K562 (cell line): ENCODE results near the gene DRC1. TPM values are rescaled to one million over a fixed set of nuclear protein-coding genes. Genes with fewer than 3 reads are reported as not detected.

Experiments
- ATAC-seq: fragments of 200-7000 bp; cut with Tn5 transposase; 3 replicates; pipeline ENCODE4 v1.9.1; 2020; ENCODE audit warnings: moderate library complexity
- BruUV-seq: library from RNA; stranded (reverse); fragments of 400-500 nt; replicated peaks from 2 replicates; lab custom pipeline; 2021; lab: Mats Ljungman, UMichigan
- CTCF ChIA-PET: fragments of 300-600 bp; formaldehyde crosslinking; extraction: SDS; loops from one replicate; lab custom pipeline; 2021; ENCODE audit warnings: low intra/inter-chr PET ratio; lab: Yijun Ruan, JAX
- POLR2A ChIA-PET: fragments of 300-600, 350-650 bp; sonication (Branson Sonifier 250); formaldehyde crosslinking; extraction: SDS; loops from one replicate; lab custom pipeline; 2021; ENCODE audit warnings: antibody characterized with exemption, inconsistent platforms; lab: Yijun Ruan, JAX
- DNase-seq, 4 experiments: peaks; one replicate each; pipeline versions ENCODE4 v3.0.0 to v3.0.0-alpha.2; 2011 to 2018; ENCODE audit warnings: low spot score in 3 of 4, mixed read lengths in 3 of 4; ENCODE audit errors: extremely low read depth in 1 of 4
- FAIRE-seq: peaks from 2 replicates; lab custom pipeline; 2011; peaks lifted over from hg19 to GRCh38; lab: Jason Lieb, UNC
- H2AFZ ChIP-seq: 2 replicates; pipeline ENCODE4 v1.6.0; 2011; ENCODE audit warnings: low read depth, low read length, control low read depth, inconsistent platforms
- H3K27ac ChIP-seq: fragments of 200-600 bp; 3 replicates; pipeline ENCODE4 v1.8.0; 2011; ENCODE audit warnings: low read depth, mild to moderate bottlenecking, control low read depth, inconsistent platforms, low read length, moderate library complexity, mixed read lengths; ENCODE audit errors: extremely low read depth
- H3K27me3 ChIP-seq, 2 experiments: fragments of 300-600 bp in 1 of 2; 2 replicates in 1 of 2; 3 replicates in 1 of 2; pipeline versions ENCODE4 v1.6.0 to v1.8.0; 2011; ENCODE audit warnings: inconsistent platforms in 2 of 2, low read length in 2 of 2, mild to moderate bottlenecking in 1 of 2, mixed read lengths in 1 of 2, moderate library complexity in 1 of 2; ENCODE audit not compliant: control insufficient read depth in 2 of 2, insufficient read depth in 2 of 2
- H3K36me3 ChIP-seq: fragments of 300-600 bp; 3 replicates; pipeline ENCODE4 v1.8.0; 2011; ENCODE audit warnings: mild to moderate bottlenecking, low read length, inconsistent platforms; ENCODE audit not compliant: control insufficient read depth, insufficient read depth
- H3K4me1 ChIP-seq, 2 experiments: fragments of 200-600 bp in 1 of 2; replicated peaks in 1 of 2; 2 replicates in 1 of 2; 3 replicates in 1 of 2; pipeline versions ENCODE4 v1.5.1 to v1.8.0; 2011; ENCODE audit warnings: inconsistent platforms in 2 of 2, low read length in 2 of 2, mild to moderate bottlenecking in 1 of 2, mixed read lengths in 1 of 2, moderate library complexity in 1 of 2; ENCODE audit not compliant: control insufficient read depth in 2 of 2, insufficient read depth in 2 of 2
- H3K4me2 ChIP-seq: 2 replicates; pipeline ENCODE4 v1.6.1; 2011; ENCODE audit warnings: low read length, control low read depth, inconsistent platforms, mixed read lengths; ENCODE audit not compliant: insufficient read depth
- H3K4me3 ChIP-seq: fragments of 200-600 bp; sonication (generic), shearing (Covaris generic); 2 replicates; pipeline ENCODE4 v1.5.1; 2016; ENCODE audit warnings: control low read depth, inconsistent platforms
- H3K79me2 ChIP-seq: fragments of 200-600 bp; 3 replicates; pipeline ENCODE4 v1.8.0; 2011; ENCODE audit warnings: low read length, inconsistent platforms; ENCODE audit not compliant: control insufficient read depth, insufficient read depth
- H3K9ac ChIP-seq, 2 experiments: 2 replicates each; pipeline versions ENCODE4 v1.6.0 to v1.6.1; 2011; ENCODE audit warnings: low read depth in 2 of 2, low read length in 2 of 2, control low read depth in 1 of 2, inconsistent platforms in 1 of 2, mild to moderate bottlenecking in 1 of 2, mixed read lengths in 1 of 2; ENCODE audit not compliant: insufficient read depth in 1 of 2
- H3K9me1 ChIP-seq: one replicate; pipeline ENCODE4 v1.6.0; 2011; ENCODE audit warnings: inconsistent platforms, mild to moderate bottlenecking, low read length, moderate library complexity; ENCODE audit not compliant: control insufficient read depth, insufficient read depth
- H3K9me3 ChIP-seq: replicated peaks from 2 replicates; pipeline ENCODE4 v1.5.1; 2011; ENCODE audit warnings: low read depth, low read length, inconsistent platforms; ENCODE audit not compliant: control insufficient read depth, insufficient read depth
- H4K20me1 ChIP-seq: replicated peaks from 2 replicates; pipeline ENCODE4 v1.6.1; 2011; ENCODE audit warnings: low read length, inconsistent platforms, mixed read lengths; ENCODE audit not compliant: control insufficient read depth, insufficient read depth
- CBX8 ChIP-seq: fragments of 200-600 bp; sonication (generic); IDR thresholded peaks from 2 replicates; pipeline ENCODE4 v1.6.1; 2012; ENCODE audit warnings: borderline replicate concordance, mixed run types, low read depth, mild to moderate bottlenecking, moderate library complexity, mixed read lengths, low read length, control low read depth, inconsistent platforms; ENCODE audit not compliant: poor library complexity, severe bottlenecking; ENCODE audit errors: extremely low read depth
- CTBP1 ChIP-seq: fragments of 450-650 bp; IDR thresholded peaks from 2 replicates; pipeline ENCODE4 v1.6.1; 2016; ENCODE audit warnings: borderline replicate concordance
- ILF3 ChIP-seq: fragments of 450-650 bp; IDR thresholded peaks from 2 replicates; pipeline ENCODE4 v1.6.1; 2018; ENCODE audit warnings: antibody characterized with exemption, mild to moderate bottlenecking, moderate library complexity, borderline replicate concordance
- KAT2B ChIP-seq: IDR thresholded peaks from one replicate; pipeline ENCODE4 v1.6.1; 2012; ENCODE audit warnings: low read depth, mild to moderate bottlenecking, control low read depth, inconsistent platforms, low read length, moderate library complexity
- YY1 ChIP-seq, 3 experiments: IDR thresholded peaks; 2 replicates each; pipeline ENCODE4 v1.6.1; 2011; ENCODE audit warnings: low read length in 2 of 3, mild to moderate bottlenecking in 2 of 3, moderate library complexity in 2 of 3, borderline replicate concordance in 1 of 3, control low read depth in 1 of 3, low read depth in 1 of 3; ENCODE audit not compliant: insufficient read depth in 3 of 3, insufficient replicate concordance in 2 of 3, control insufficient read depth in 1 of 3, insufficient read length in 1 of 3; ENCODE audit errors: extremely low read depth in 1 of 3
- ZNF311 ChIP-seq: fragments of 250-450 bp; sonication (Bioruptor Pico); IDR thresholded peaks from 2 replicates; pipeline ENCODE4 v1.4.0; 2020; ENCODE audit warnings: mild to moderate bottlenecking, moderate library complexity
- WGBS: fragments of 100-300 bp; shearing (Covaris generic); methylation state at CpG from one replicate; pipeline ENCODE4 v1.1.6; 2016; ENCODE audit warnings: low coverage, mixed read lengths; ENCODE audit not compliant: insufficient coverage; ENCODE audit errors: missing lambda C conversion rate; 5-methylcytosine and 5-hydroxymethylcytosine counted together
- in situ Hi-C: fragments of 300-500 bp; cut with MboI; formaldehyde crosslinking; loops from 4 replicates; pipeline ENCODE4 v1.15.0; 2018; ENCODE audit warnings: inconsistent platforms, mixed read lengths
- intact Hi-C: fragments of 100-400 bp; cut with micrococcal nuclease; formaldehyde crosslinking; loops from 2 replicates; pipeline ENCODE4 v1.14.2; 2022
- polyA plus RNA-seq, 8 experiments: library from polyadenylated mRNA; depleted of rRNA in 4 of 8; stranded (reverse) in 5 of 8; unstranded in 3 of 8; fragments of >200 nt; fragmentation: Nextera tagmentation in 2 of 8; fragmentation: Illumina TruSeq in 1 of 8; extraction: Ambion mirVana in 2 of 8; extraction: Trizol in 1 of 8; gene quantifications; 2 replicates each; pipeline versions ENCODE4 v1.2.1 to v1.2.3, GENCODE V29; 2011 to 2014; ENCODE audit warnings: inconsistent platforms in 1 of 8, missing spikeins in 1 of 8
- total RNA-seq, 7 experiments: library from RNA; depleted of rRNA in 6 of 7; stranded (reverse); fragments of >200 nt in 6 of 7; fragmentation: Illumina TruSeq in 2 of 7; extraction: Trizol in 2 of 7; gene quantifications; 2 replicates each; pipeline versions ENCODE4 v1.2.1 to v1.2.3, GENCODE V29; 2011 to 2021; ENCODE audit warnings: low replicate concordance in 1 of 7
- TF ChIP-seq, protein P1 (sequence below): fragments of 250-450 bp; sonication (Bioruptor Pico); IDR thresholded peaks from 2 replicates; pipeline ENCODE4 v1.5.1; 2021; ENCODE audit warnings: mild to moderate bottlenecking
- TF ChIP-seq, protein P2 (sequence below), 2 experiments: IDR thresholded peaks; 2 replicates each; pipeline ENCODE4 v1.6.1; 2012; ENCODE audit warnings: improper control_type of control experiment in 2 of 2, low read depth in 2 of 2, low read length in 2 of 2, borderline replicate concordance in 1 of 2

DRC1 gene
- total and polyA plus RNA-seq, 9 of the 15 experiments (the other 6 are each of a cell fraction or from before 2014, with no cell fraction given), result 0.07 to 0.10 TPM; not detected in 7

DNA sequence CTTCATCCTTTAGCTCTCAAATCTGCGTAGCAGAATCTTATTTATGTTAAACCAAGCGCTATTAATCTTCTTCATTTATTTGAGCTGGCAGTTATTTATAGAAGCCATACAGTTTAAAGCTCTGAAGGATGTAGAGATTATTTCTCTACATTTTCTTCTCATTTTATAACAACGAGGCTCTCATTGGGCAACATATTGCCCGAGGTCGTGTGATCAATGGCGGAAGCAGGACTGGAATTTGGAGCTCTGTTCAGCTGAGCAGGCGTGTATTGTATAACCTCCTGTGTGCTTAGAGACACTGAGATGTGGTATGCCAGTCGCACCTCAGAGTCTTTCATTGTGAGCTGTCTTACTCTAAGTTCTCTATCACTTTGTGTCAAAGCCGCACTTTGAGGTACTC lies 17.5 kb upstream of the DRC1 start:
- in situ Hi-C loops, result no loop called here
- TF ChIP-seq, protein P1, sequence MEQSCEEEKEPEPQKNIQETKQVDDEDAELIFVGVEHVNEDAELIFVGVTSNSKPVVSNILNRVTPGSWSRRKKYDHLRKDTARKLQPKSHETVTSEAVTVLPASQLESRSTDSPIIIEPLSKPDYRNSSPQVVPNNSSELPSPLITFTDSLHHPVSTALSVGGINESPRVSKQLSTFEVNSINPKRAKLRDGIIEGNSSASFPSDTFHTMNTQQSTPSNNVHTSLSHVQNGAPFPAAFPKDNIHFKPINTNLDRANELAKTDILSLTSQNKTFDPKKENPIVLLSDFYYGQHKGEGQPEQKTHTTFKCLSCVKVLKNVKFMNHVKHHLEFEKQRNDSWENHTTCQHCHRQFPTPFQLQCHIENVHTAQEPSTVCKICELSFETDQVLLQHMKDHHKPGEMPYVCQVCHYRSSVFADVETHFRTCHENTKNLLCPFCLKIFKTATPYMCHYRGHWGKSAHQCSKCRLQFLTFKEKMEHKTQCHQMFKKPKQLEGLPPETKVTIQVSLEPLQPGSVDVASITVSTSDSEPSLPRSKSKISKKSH (CRISPR knock-in tag), result no peak
- no peak for TF ChIP-seq YY1 (IDR thresholded peaks at IDR 0.05; ENCODE audit: borderline replicate concordance in 1 of 3, control insufficient read depth in 1 of 3, extremely low read depth in 1 of 3, insufficient read depth in 3 of 3, insufficient read length in 1 of 3, insufficient replicate concordance in 2 of 3, low read depth in 1 of 3, low read length in 2 of 3)
- TF ChIP-seq CBX8, result no peak
- no peak for TF ChIP-seq ILF3
- TF ChIP-seq KAT2B, result no peak
- TF ChIP-seq, protein P2, sequence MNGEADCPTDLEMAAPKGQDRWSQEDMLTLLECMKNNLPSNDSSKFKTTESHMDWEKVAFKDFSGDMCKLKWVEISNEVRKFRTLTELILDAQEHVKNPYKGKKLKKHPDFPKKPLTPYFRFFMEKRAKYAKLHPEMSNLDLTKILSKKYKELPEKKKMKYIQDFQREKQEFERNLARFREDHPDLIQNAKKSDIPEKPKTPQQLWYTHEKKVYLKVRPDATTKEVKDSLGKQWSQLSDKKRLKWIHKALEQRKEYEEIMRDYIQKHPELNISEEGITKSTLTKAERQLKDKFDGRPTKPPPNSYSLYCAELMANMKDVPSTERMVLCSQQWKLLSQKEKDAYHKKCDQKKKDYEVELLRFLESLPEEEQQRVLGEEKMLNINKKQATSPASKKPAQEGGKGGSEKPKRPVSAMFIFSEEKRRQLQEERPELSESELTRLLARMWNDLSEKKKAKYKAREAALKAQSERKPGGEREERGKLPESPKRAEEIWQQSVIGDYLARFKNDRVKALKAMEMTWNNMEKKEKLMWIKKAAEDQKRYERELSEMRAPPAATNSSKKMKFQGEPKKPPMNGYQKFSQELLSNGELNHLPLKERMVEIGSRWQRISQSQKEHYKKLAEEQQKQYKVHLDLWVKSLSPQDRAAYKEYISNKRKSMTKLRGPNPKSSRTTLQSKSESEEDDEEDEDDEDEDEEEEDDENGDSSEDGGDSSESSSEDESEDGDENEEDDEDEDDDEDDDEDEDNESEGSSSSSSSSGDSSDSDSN (IDR thresholded peaks at IDR 0.05; ENCODE audit: borderline replicate concordance in 1 of 2, low read depth in 2 of 2, low read length in 2 of 2), result no peak
- no peak for TF ChIP-seq ZNF311 (CRISPR knock-in tag)
- TF ChIP-seq CTBP1, result no peak
- H3K27me3 ChIP-seq, result no peaks in the 10 kb centered on the region
- peaks cover 0 to 2% of the 10 kb centered on the region in 2 experiments; a peak in 1 of 5 replicates for H3K4me1 ChIP-seq
- POLR2A ChIA-PET, result interaction anchor here (0.6 to 3.4 kb wide), 3 partner anchors 9 to 937 kb away, joined by 3 to 13 read pairs (median 3); no protein-coding TSS in a partner anchor
- no peaks in the 10 kb centered on the region for H3K9me3 ChIP-seq
- H2AFZ ChIP-seq, result no peak overlapping the region
- BruUV-seq, result no TSS peak
- CTCF ChIA-PET, result no interaction called here
- peaks cover 89% of the 10 kb centered on the region for H3K36me3 ChIP-seq
- WGBS, result 93% methylated on average over 9 of the region's 9 CpGs
- no peak overlapping the region for H3K9ac ChIP-seq
- H3K9me1 ChIP-seq, result no peaks in the 10 kb centered on the region
- H3K79me2 ChIP-seq, result peaks cover 3% of the 10 kb centered on the region; the same call in 1 of the 3 replicates
- H3K4me2 ChIP-seq, result no peak overlapping the region
- intact Hi-C loops, result no loop called here
- ATAC-seq (no peak), DNase-seq (no peak), FAIRE-seq (no peak)
- H3K27ac ChIP-seq, result no peak overlapping the region
- H3K4me3 ChIP-seq, result no peak overlapping the region
- H4K20me1 ChIP-seq, result no peaks in the 10 kb centered on the region
